GM18867 (cell line): ENCODE measurements around the gene ACSL3.
"Not testable (repeated sequence)": the region's sequence is repeated elsewhere in the genome, so short reads cannot be mapped to it uniquely, and the experiment has no call there.

Experiments used
- ATAC-seq: cut with Tn5 transposase; IDR thresholded peaks from one replicate; pipeline ENCODE4 v1.9.1; 2021; ENCODE audit warnings: mild to moderate bottlenecking, moderate library complexity; ENCODE audit not compliant: unreplicated experiment

Gene ACSL3

GRCh38 chr2:222968550-222969155 is 107.8 kb downstream of the ACSL3 start:
- ATAC-seq = no peak

- ATAC-seq = no peak
These were observed 108.7 kb downstream of the ACSL3 start for GRCh38 chr2:222969491-222969890.

- no peak for ATAC-seq
These were observed 111.6 kb downstream of the ACSL3 start for GRCh38 chr2:222972420-222972819.

- ATAC-seq = no peak
These were observed 112.4 kb downstream of the ACSL3 start for GRCh38 chr2:222973237-222973636.

GRCh38 chr2:222973733-222974132 is 112.9 kb downstream of the ACSL3 start:
- no peak for ATAC-seq

- ATAC-seq = no peak
These were observed 115.8 kb downstream of the ACSL3 start for GRCh38 chr2:222976521-222977061.

GRCh38 chr2:222977121-222977520 is 116.3 kb downstream of the ACSL3 start:
- no peak for ATAC-seq

- no peak for ATAC-seq
These were observed 118.0 kb downstream of the ACSL3 start for GRCh38 chr2:222978850-222979249.

GRCh38 chr2:222979484-222979883 is 118.6 kb downstream of the ACSL3 start:
- no peak for ATAC-seq

GRCh38 chr2:222982010-222982908 is 121.4 kb downstream of the ACSL3 start:
- ATAC-seq = peak; percentile 89

GRCh38 chr2:222982909-222983265 is 122.1 kb downstream of the ACSL3 start:
- no peak for ATAC-seq

- no peak for ATAC-seq
These were observed 124.1 kb downstream of the ACSL3 start for GRCh38 chr2:222984908-222985307.

GRCh38 chr2:222989431-222989830 is 128.6 kb downstream of the ACSL3 start:
- no peak for ATAC-seq

- not testable (repeated sequence) for ATAC-seq
These were observed 129.4 kb downstream of the ACSL3 start for GRCh38 chr2:222990206-222990605.

GRCh38 chr2:222992137-222992536 is 131.3 kb downstream of the ACSL3 start:
- no peak for ATAC-seq
